Activated gamma-delta T cell treated with anti-CD3 and anti-CD28 coated beads, Interleukin-2, amount 50 U/mL, for 16 hours (primary cell): ENCODE data around the gene BABAM2.
"Not testable (repeated sequence)": the region's sequence is repeated elsewhere in the genome, so short reads cannot be mapped to it uniquely, and the experiment has no call there.

Experiments used
- DNase-seq: peaks from one replicate; pipeline ENCODE4 v3.0.0-alpha.2; 2020; ENCODE audit warnings: low read depth

Gene BABAM2

GRCh38 chr2:27878825-27879224 lies 11.7 kb upstream of the BABAM2 start:
- no peak for DNase-seq

GRCh38 chr2:27881815-27882583 lies 8.5 kb upstream of the BABAM2 start:
- not testable (repeated sequence) for DNase-seq

GRCh38 chr2:27882584-27882922 lies 8.0 kb upstream of the BABAM2 start:
- DNase-seq = not testable (repeated sequence)

DNA sequence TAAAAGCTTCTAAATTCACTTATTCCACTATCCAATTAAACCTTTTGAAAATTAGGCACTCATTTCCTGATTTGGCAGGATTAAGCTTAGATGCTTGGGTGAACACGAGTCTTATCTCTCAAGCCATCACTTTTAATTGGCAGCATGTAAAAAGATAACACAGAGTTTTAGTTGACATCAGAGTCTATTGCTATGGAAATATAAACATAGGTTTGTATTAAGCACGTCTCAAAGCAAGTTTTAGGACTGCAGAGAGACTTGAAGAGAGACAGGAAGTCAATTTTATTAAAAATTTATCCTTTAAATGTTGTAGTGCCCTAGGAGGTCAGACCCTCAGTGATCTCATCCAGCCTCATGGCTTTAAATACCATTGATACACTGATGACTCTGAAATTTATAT lies 5.9 kb upstream of the BABAM2 start:
- no peak for DNase-seq

- DNase-seq = no peak
Measured at GRCh38 chr2:27885234-27885633, 5.3 kb upstream of the BABAM2 start.

DNA sequence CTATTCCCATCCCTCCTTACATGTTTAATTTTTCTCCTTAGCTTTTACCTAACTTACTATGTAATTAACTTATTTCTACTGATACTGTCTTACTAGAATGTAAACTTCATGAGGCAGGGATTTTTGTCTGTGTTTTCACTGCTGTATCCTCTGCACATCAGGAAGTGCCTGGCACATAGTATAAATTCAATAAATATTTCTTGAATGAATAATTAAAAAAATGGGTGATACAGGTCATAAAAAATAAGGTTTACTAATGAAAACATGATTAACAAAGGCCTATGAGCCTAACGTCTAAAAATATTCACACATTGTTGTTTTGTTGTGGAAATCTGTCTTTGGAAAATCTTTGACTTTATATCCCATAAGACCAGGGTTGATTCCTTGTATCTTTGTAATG lies 4.9 kb upstream of the BABAM2 start:
- no peak for DNase-seq

DNA sequence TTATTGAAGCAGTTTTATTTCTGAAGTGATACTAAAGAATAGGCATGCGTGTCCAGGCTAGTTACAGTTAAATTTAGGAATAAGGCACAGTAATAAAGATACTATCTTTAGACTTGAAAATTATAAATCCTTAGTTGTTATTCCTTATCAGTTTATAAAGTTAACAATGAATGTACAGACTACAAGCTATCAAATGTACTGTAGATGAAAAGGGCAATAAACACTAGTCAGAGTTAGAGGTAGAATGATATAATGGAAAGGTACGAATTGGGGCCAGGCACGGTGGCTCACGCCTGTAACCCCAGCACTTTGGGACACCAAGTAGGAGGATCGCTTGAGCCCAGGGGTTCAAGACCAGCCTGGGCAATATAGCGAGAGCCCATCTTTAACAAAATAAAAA lies 4.2 kb upstream of the BABAM2 start:
- no peak for DNase-seq

DNA sequence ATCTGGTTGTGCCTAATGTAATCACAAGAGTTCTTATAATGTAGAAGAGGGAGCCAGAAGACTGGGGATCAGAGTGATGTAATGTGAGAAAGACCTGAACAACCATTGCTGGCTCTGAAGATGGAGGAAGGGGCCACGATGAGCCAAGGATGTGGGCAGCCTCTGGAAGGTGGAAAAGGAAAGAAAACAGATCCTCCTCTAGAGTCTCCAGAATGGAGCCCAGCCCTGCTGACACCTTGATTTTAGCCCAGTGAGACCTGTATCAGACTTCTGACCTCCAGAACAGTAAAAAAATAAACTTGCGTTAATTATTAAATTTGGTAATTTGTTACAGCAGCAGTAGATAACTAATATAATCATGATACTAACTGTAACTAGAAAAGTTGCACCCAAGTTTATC lies 3.4 kb upstream of the BABAM2 start:
- DNase-seq = no peak

DNA sequence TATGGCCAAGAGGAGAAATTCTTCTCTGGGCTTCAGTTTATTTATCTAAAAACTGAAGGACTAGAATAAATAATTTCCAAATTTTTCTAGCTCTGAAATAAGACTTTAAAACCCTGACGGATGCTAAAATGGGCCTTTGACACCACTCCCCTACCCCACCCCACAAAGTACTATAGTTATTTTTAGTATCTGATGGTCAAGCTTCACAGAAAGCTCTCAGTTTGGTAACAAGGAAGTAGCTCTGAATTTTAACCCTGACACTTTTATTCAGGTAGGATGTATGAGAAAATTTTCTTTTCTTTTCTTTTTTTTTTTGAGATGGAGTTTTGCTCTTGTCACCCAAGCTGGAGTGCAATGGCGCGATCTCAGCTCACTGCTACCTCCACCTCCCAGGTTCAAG lies 2.7 kb upstream of the BABAM2 start:
- DNase-seq = no peak

- DNase-seq = no peak
Measured at GRCh38 chr2:27888790-27889189, 1.7 kb upstream of the BABAM2 start.

DNA sequence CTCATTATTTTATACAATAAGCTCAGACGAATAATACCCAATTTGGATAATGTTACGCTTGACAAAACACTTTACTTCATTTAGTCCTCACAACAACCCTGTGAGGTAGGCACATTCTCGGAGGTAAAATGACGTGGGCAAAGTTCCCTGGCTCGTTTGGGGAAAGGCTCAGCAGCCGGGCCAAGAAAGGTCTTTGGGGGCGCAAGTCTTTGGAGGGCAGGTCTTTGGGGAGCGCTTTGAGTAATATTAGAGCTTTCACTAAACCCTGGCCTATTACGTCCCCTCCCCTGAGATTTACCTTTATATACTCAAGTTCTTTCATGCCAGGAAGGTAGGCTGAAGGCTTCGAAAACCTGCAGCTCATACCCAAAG lies 769 bp upstream of the BABAM2 start:
- no peak for DNase-seq

- DNase-seq = peak; percentile 81
Measured at GRCh38 chr2:27890924-27891672, 569 bp downstream of the BABAM2 start.

GRCh38 chr2:27891673-27892105 lies 1.2 kb downstream of the BABAM2 start:
- no peak for DNase-seq

DNA sequence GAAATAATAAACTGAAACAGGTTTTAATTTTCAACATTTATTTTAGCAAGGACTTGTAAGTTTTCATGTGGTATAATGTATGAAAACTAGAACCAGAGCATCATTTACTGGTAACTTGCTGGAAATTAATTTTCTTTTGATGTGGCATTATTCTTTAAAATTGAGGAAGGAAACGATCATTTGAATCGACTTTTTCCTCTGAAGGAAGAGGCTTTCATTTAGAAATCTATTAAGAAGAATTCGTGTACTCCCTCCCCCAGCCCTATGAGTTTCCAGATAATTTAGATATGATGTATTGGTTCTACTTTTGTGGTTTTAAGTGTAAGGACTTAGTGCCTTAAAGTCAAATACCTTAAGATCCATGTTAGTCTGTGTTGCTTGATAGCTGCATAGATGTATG lies 2.5 kb downstream of the BABAM2 start:
- DNase-seq = no peak

DNA sequence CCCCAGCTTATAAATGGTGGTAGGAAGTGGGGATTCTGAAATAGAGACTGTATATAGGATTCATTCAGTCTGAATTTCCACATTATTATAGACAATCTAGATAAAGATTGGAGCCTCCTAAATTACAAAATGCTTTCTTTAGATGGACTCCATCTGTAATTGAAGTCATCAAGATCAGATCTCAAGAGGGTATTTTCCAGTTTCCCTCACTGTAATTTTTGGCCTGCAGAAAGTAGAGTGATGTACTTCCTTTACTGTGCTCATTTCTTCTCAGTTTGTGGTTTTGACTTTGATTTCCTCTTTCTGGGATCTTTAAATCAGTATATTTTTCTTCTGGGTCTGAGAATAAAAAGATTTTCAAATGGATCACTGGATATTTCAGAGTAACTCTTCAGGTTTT lies 7.2 kb downstream of the BABAM2 start:
- no peak for DNase-seq

- no peak for DNase-seq
Measured at GRCh38 chr2:27901234-27901633, 10.7 kb downstream of the BABAM2 start.

GRCh38 chr2:27902098-27902497 lies 11.6 kb downstream of the BABAM2 start:
- DNase-seq = no peak

GRCh38 chr2:27903018-27903417 lies 12.5 kb downstream of the BABAM2 start:
- no peak for DNase-seq

DNA sequence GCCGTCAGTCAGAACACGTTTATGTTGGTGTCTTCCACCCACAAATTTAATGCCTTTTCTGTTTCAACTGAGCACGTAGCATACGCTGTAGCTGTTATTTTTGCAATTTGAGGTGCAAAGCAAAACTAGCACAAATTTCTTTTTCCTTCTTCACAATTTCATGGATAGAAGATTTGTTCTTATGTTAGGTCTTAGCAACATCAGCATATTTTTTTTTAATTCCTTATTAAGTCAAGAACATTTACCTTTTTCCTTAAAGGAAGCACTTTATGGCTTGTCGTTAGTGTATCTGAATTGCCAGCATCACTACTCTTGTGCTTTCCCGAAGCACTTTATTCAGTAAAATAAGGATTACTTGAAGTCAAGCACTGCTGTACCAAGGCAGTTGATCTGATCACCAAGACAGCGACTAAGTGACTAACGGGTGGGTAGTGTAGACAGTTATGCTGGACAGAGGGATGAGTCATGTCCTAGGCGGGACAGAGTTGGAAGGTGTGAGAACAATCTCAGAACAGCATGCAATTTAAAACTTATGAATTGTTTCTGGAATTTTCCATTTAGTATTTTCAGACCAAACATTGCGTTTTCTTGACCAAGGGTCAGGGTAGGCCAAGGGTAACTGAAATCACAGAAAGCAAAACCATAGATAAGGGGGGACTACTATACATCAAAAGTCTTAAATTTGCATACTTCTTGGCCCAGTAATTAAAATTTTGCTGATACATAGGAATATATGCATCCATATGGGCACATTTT lies 13.3 kb downstream of the BABAM2 start:
- no peak for DNase-seq

DNA sequence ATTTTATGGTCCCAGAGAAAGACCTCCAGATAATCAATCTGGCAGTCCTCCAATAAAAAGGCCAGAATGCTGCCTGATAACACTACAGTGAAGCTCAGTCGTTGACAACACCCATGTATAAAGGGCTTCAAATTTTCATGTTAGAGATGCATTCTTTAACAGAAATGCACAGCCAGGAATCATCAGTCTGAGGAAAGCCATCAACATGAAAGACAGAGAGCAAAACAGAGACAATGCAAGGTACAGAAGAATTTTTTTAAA lies 13.8 kb downstream of the BABAM2 start:
- no peak for DNase-seq

GRCh38 chr2:27906074-27906473 lies 15.5 kb downstream of the BABAM2 start:
- DNase-seq = no peak

- DNase-seq = no peak
Measured at GRCh38 chr2:27907547-27907946, 17.0 kb downstream of the BABAM2 start.

GRCh38 chr2:27909901-27910300 lies 19.4 kb downstream of the BABAM2 start:
- no peak for DNase-seq
